ENCODE results near the gene KCNIP1. TPM values are rescaled to one million over a fixed set of nuclear protein-coding genes. Genes with fewer than 3 reads are reported as not detected.

KCNIP1 gene
- polyA plus RNA-seq, 1 donor = 2.8 TPM

- Histone ChIP-seq H3K4me3 (ENCODE audit: low read length) (no peak overlapping the region), H3K9me3 (ENCODE audit: control insufficient read depth, low read depth, low read length) (no peaks in the 10 kb centered on the region), H3K4me1 (ENCODE audit: control insufficient read depth, insufficient read depth, low read length) (no peaks in the 10 kb centered on the region), H3K36me3 (ENCODE audit: control insufficient read depth, insufficient read depth, low read length) (no peaks in the 10 kb centered on the region), H3K27ac (ENCODE audit: low read length) (no peak overlapping the region), H3K27me3 (ENCODE audit: control insufficient read depth, insufficient read depth, low read length) (no peaks in the 10 kb centered on the region)
- no peak for DNase-seq
- WGBS (ENCODE audit: insufficient coverage, low lambda C conversion rate) = 88% methylated on average over 4 of the region's 13 CpGs
Observed at GRCh38 chr5:170640731-170641588, 137.1 kb downstream of the KCNIP1 start.

GRCh38 chr5:170641589-170642031 lies 137.8 kb downstream of the KCNIP1 start:
- WGBS (ENCODE audit: insufficient coverage, low lambda C conversion rate) = no CpG with 5 or more reads among the region's 15 CpGs

GRCh38 chr5:170642066-170642735 lies 138.4 kb downstream of the KCNIP1 start:
- no CpG with 5 or more reads among the region's 18 CpGs for WGBS (ENCODE audit: insufficient coverage, low lambda C conversion rate)

More at GRCh38 chr5:170641589-170642031, 137.8 kb downstream of the KCNIP1 start:
- no peak for DNase-seq
- no peaks in the 10 kb centered on the region for H3K36me3 ChIP-seq (ENCODE audit: control insufficient read depth, insufficient read depth, low read length)
- no peaks in the 10 kb centered on the region for H3K4me1 ChIP-seq (ENCODE audit: control insufficient read depth, insufficient read depth, low read length)
- no peak overlapping the region for H3K4me3 ChIP-seq (ENCODE audit: low read length)
- no peaks in the 10 kb centered on the region for H3K9me3 ChIP-seq (ENCODE audit: control insufficient read depth, low read depth, low read length)
- no peak overlapping the region for H3K27ac ChIP-seq (ENCODE audit: low read length)
- H3K27me3 ChIP-seq (ENCODE audit: control insufficient read depth, insufficient read depth, low read length) = no peaks in the 10 kb centered on the region

DNA sequence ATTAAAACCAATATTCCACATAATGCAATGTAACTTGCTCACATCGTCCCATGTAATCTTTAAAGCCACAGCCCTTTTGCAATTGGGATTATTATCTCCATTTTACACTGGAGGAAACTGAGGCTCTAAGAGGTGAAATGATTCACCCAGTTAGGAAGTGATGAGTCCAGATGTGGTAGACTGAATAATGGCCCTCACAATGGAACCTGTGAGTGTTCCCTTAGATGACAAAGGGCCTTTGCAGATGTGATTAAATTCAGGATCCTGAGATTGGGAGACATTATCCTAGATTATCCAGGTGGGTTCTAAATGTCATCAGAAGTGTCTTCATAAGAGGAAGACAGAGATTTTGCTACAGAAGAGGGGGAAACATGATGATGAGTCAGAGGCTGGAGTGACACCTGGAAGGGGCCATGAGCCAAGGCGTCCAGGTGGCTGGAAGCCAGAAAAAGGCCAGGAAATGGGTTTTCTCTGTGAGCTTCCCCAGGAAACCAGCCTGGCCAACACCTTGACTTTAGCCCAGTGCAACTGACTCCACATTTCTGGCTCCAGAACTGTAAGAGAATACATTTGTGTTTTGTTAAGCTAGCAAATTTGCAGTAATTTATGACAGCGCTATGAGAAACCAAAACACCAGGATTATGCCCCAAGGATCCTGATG lies 139.1 kb downstream of the KCNIP1 start:
- DNase-seq = no peak
- H3K4me3 ChIP-seq (ENCODE audit: low read length) = no peak overlapping the region
- H3K27me3 ChIP-seq (ENCODE audit: control insufficient read depth, insufficient read depth, low read length) = no peaks in the 10 kb centered on the region
- H3K9me3 ChIP-seq (ENCODE audit: control insufficient read depth, low read depth, low read length) = no peaks in the 10 kb centered on the region
- no peaks in the 10 kb centered on the region for H3K4me1 ChIP-seq (ENCODE audit: control insufficient read depth, insufficient read depth, low read length)
- no peak overlapping the region for H3K27ac ChIP-seq (ENCODE audit: low read length)
- WGBS (ENCODE audit: insufficient coverage, low lambda C conversion rate) = no CpG with 5 or more reads among the region's 3 CpGs
- H3K36me3 ChIP-seq (ENCODE audit: control insufficient read depth, insufficient read depth, low read length) = no peaks in the 10 kb centered on the region

More at GRCh38 chr5:170642066-170642735, 138.4 kb downstream of the KCNIP1 start:
- Histone ChIP-seq H3K9me3 (ENCODE audit: control insufficient read depth, low read depth, low read length) (no peaks in the 10 kb centered on the region), H3K27me3 (ENCODE audit: control insufficient read depth, insufficient read depth, low read length) (no peaks in the 10 kb centered on the region), H3K27ac (ENCODE audit: low read length) (no peak overlapping the region), H3K4me1 (ENCODE audit: control insufficient read depth, insufficient read depth, low read length) (no peaks in the 10 kb centered on the region), H3K36me3 (ENCODE audit: control insufficient read depth, insufficient read depth, low read length) (no peaks in the 10 kb centered on the region), H3K4me3 (ENCODE audit: low read length) (no peak overlapping the region)
- DNase-seq = no peak

DNA sequence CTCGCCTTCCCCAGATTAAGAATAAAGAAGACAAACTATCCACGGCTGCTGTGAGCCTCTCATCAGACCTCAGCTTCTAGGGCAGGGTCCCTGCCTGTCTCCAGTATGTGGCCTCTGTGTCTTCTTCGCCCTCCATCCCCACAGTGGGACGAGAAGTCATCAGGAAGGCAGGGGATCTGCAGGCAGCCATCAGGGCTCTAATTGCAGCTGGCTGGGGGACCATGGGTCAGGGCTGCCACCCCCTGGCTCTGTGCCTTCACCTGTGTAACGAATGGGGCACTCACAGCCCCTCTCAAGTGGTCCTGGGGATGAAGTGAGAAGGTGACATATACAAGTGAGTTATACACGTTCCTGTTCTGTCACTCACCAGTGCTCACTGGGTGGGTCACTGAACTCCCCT lies 139.8 kb downstream of the KCNIP1 start:
- Histone ChIP-seq H3K27me3 (ENCODE audit: control insufficient read depth, insufficient read depth, low read length) (no peaks in the 10 kb centered on the region), H3K9me3 (ENCODE audit: control insufficient read depth, low read depth, low read length) (no peaks in the 10 kb centered on the region), H3K4me1 (ENCODE audit: control insufficient read depth, insufficient read depth, low read length) (no peaks in the 10 kb centered on the region), H3K36me3 (ENCODE audit: control insufficient read depth, insufficient read depth, low read length) (no peaks in the 10 kb centered on the region), H3K4me3 (ENCODE audit: low read length) (no peak overlapping the region), H3K27ac (ENCODE audit: low read length) (no peak overlapping the region)
- no CpG with 5 or more reads among the region's 6 CpGs for WGBS (ENCODE audit: insufficient coverage, low lambda C conversion rate)
- no peak for DNase-seq

GRCh38 chr5:170644501-170644900 lies 140.7 kb downstream of the KCNIP1 start:
- H3K27me3 ChIP-seq (ENCODE audit: control insufficient read depth, insufficient read depth, low read length) = no peaks in the 10 kb centered on the region
- H3K4me1 ChIP-seq (ENCODE audit: control insufficient read depth, insufficient read depth, low read length) = no peaks in the 10 kb centered on the region
- no peak for DNase-seq
- H3K36me3 ChIP-seq (ENCODE audit: control insufficient read depth, insufficient read depth, low read length) = no peaks in the 10 kb centered on the region
- H3K27ac ChIP-seq (ENCODE audit: low read length) = no peak overlapping the region
- H3K4me3 ChIP-seq (ENCODE audit: low read length) = no peak overlapping the region
- no peaks in the 10 kb centered on the region for H3K9me3 ChIP-seq (ENCODE audit: control insufficient read depth, low read depth, low read length)

DNA sequence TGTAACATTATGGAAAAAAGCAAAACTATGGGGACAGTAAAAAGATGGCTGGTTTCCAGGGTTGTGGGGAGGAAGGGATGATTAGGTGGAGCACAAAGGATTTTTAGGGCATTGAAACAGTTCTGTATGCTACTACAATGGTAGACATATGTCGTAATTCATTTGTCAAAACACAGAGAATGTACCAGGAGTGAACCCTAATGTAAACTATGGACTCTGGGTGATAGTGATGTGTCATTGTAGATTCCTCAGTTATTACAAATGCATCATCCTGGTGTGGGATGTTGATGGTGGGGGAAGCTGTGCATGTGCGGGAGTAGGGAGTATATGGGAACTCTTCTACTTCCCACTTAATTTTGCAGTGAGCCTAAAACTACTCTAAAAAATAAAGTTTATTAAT lies 144.7 kb downstream of the KCNIP1 start:
- H3K36me3 ChIP-seq (ENCODE audit: control insufficient read depth, insufficient read depth, low read length) = no peaks in the 10 kb centered on the region
- H3K27ac ChIP-seq (ENCODE audit: low read length) = no peak overlapping the region
- H3K4me3 ChIP-seq (ENCODE audit: low read length) = no peak overlapping the region
- DNase-seq = no peak
- no peaks in the 10 kb centered on the region for H3K9me3 ChIP-seq (ENCODE audit: control insufficient read depth, low read depth, low read length)
- WGBS (ENCODE audit: insufficient coverage, low lambda C conversion rate) = 83% methylated on average over 1 of the region's 2 CpGs
- H3K27me3 ChIP-seq (ENCODE audit: control insufficient read depth, insufficient read depth, low read length) = peaks cover 3% of the 10 kb centered on the region
- no peaks in the 10 kb centered on the region for H3K4me1 ChIP-seq (ENCODE audit: control insufficient read depth, insufficient read depth, low read length)

DNA sequence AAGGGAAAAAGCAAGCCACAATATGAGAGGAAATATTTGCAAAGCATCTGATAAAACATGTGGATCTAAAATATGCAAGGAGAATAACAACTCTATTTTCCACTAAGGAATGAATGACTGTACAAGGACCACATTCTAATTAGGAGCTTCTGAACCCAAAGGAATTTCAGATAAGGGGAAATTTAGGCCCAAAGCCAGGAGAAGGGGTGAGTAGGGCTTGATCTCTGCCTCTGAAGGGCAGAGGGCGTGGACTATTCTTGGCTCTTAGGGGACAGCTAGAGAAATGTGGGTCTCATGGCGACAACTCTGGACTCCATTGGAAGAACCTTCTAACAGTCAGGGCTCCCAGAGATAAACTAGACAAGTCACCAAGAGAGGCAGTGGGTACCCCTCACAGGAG lies 147.0 kb downstream of the KCNIP1 start:
- no peak for DNase-seq
- Histone ChIP-seq H3K36me3 (ENCODE audit: control insufficient read depth, insufficient read depth, low read length) (no peaks in the 10 kb centered on the region), H3K9me3 (ENCODE audit: control insufficient read depth, low read depth, low read length) (no peaks in the 10 kb centered on the region), H3K27me3 (ENCODE audit: control insufficient read depth, insufficient read depth, low read length) (peaks cover 3% of the 10 kb centered on the region), H3K4me3 (ENCODE audit: low read length) (no peak overlapping the region), H3K27ac (ENCODE audit: low read length) (no peak overlapping the region), H3K4me1 (ENCODE audit: control insufficient read depth, insufficient read depth, low read length) (no peaks in the 10 kb centered on the region)
- WGBS (ENCODE audit: insufficient coverage, low lambda C conversion rate) = no CpG with 5 or more reads among the region's 2 CpGs

- Histone ChIP-seq H3K36me3 (ENCODE audit: control insufficient read depth, insufficient read depth, low read length) (no peaks in the 10 kb centered on the region), H3K9me3 (ENCODE audit: control insufficient read depth, low read depth, low read length) (no peaks in the 10 kb centered on the region), H3K4me1 (ENCODE audit: control insufficient read depth, insufficient read depth, low read length) (no peaks in the 10 kb centered on the region), H3K4me3 (ENCODE audit: low read length) (no peak overlapping the region), H3K27me3 (ENCODE audit: control insufficient read depth, insufficient read depth, low read length) (peaks cover 3% of the 10 kb centered on the region), H3K27ac (ENCODE audit: low read length) (no peak overlapping the region)
- 67% methylated on average over 8 of the region's 11 CpGs for WGBS (ENCODE audit: insufficient coverage, low lambda C conversion rate)
- no peak for DNase-seq
Observed at GRCh38 chr5:170651604-170652277, 147.9 kb downstream of the KCNIP1 start.

- H3K36me3 ChIP-seq (ENCODE audit: control insufficient read depth, insufficient read depth, low read length) = no peaks in the 10 kb centered on the region
- H3K9me3 ChIP-seq (ENCODE audit: control insufficient read depth, low read depth, low read length) = no peaks in the 10 kb centered on the region
- no CpG with 5 or more reads among the region's 4 CpGs for WGBS (ENCODE audit: insufficient coverage, low lambda C conversion rate)
- no peak overlapping the region for H3K4me3 ChIP-seq (ENCODE audit: low read length)
- no peak overlapping the region for H3K27ac ChIP-seq (ENCODE audit: low read length)
- no peak for DNase-seq
- no peaks in the 10 kb centered on the region for H3K4me1 ChIP-seq (ENCODE audit: control insufficient read depth, insufficient read depth, low read length)
- peaks cover 3% of the 10 kb centered on the region for H3K27me3 ChIP-seq (ENCODE audit: control insufficient read depth, insufficient read depth, low read length)
Observed at GRCh38 chr5:170655476-170655875, 151.7 kb downstream of the KCNIP1 start.
